Measurements from ENCODE around the gene NBEA.

NBEA gene

GRCh38 chr13:35524171-35524570 lies 582.1 kb downstream of the NBEA start:
- no peak for DNase-seq

- no peak for DNase-seq
These were observed 584.5 kb downstream of the NBEA start for GRCh38 chr13:35526577-35526976.

GRCh38 chr13:35527451-35527850 lies 585.4 kb downstream of the NBEA start:
- DNase-seq: no peak

GRCh38 chr13:35530147-35530546 lies 588.1 kb downstream of the NBEA start:
- DNase-seq: no peak

GRCh38 chr13:35530581-35530980 lies 588.5 kb downstream of the NBEA start:
- DNase-seq: no peak

- DNase-seq: no peak
These were observed 589.5 kb downstream of the NBEA start for GRCh38 chr13:35531526-35531925.

- no peak for DNase-seq
These were observed 592.3 kb downstream of the NBEA start for GRCh38 chr13:35534343-35534742.

GRCh38 chr13:35548790-35549189 lies 606.7 kb downstream of the NBEA start:
- DNase-seq: no peak

- no peak for DNase-seq
These were observed 607.4 kb downstream of the NBEA start for GRCh38 chr13:35549481-35549880.

- DNase-seq: no peak
These were observed 610.2 kb downstream of the NBEA start for GRCh38 chr13:35552172-35552844.

GRCh38 chr13:35554972-35555623 lies 613.0 kb downstream of the NBEA start:
- no peak for DNase-seq

GRCh38 chr13:35557475-35557874 lies 615.4 kb downstream of the NBEA start:
- no peak for DNase-seq

GRCh38 chr13:35561540-35561939 lies 619.5 kb downstream of the NBEA start:
- no peak for DNase-seq

- DNase-seq: no peak
These were observed 623.2 kb downstream of the NBEA start for GRCh38 chr13:35565273-35565672.

- no peak for DNase-seq
These were observed 624.3 kb downstream of the NBEA start for GRCh38 chr13:35566340-35566739.

GRCh38 chr13:35567406-35567980 lies 625.4 kb downstream of the NBEA start:
- no peak for DNase-seq

- no peak for DNase-seq
These were observed 631.6 kb downstream of the NBEA start for GRCh38 chr13:35573639-35574038.

GRCh38 chr13:35592457-35592856 lies 650.4 kb downstream of the NBEA start:
- DNase-seq: no peak

GRCh38 chr13:35593651-35594050 lies 651.6 kb downstream of the NBEA start:
- DNase-seq: no peak

GRCh38 chr13:35594096-35594495 lies 652.0 kb downstream of the NBEA start:
- no peak for DNase-seq

- DNase-seq: no peak
These were observed 653.1 kb downstream of the NBEA start for GRCh38 chr13:35595181-35595580.

- no peak for DNase-seq
These were observed 654.4 kb downstream of the NBEA start for GRCh38 chr13:35596321-35597030.

GRCh38 chr13:35597451-35597850 lies 655.4 kb downstream of the NBEA start:
- DNase-seq: no peak

- no peak for DNase-seq
These were observed 656.2 kb downstream of the NBEA start for GRCh38 chr13:35598233-35598632.

All from activated naive CD4-positive, alpha-beta T cell (primary cell).